LHCN-M2 (cell line): ENCODE results near the gene ANK2. TPM values are rescaled to one million over a fixed set of nuclear protein-coding genes. Genes with fewer than 3 reads are reported as not detected.

Experiments
- DNase-seq: peaks from one replicate; pipeline ENCODE4 v3.0.0-alpha.2; 2012; ENCODE audit warnings: low read depth
- total RNA-seq: library from RNA; depleted of rRNA; stranded (reverse); fragments of >200 nt; gene quantifications from 2 replicates; pipeline ENCODE4 v1.2.3, GENCODE V29; 2014

The ANK2 gene
- total RNA-seq, 1 experiment from 2014 or later = 19.5 TPM

- DNase-seq = no peak
Measured at GRCh38 chr4:113094331-113094730, 44.9 kb downstream of the ANK2 start.

DNA sequence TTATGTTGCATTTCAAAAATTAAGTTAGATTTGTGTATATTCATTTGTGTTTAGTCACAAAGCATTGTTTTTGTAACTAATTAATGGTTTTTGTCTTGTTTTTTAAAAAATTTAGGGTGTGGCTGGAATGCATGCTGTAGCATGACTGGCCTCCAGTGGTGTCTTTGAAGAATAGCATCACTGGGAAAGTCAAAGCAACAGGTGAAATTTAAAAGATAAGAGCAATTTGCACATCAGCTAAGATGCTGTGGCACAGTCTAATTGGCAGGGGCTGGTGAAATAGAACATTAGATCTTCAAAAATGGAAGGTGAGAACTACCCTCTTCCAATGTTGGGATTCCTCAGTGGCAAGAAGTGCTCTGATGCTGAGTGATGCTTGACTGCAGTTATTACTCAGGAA is 45.3 kb downstream of the ANK2 start:
- peak; percentile 18 for DNase-seq

DNA sequence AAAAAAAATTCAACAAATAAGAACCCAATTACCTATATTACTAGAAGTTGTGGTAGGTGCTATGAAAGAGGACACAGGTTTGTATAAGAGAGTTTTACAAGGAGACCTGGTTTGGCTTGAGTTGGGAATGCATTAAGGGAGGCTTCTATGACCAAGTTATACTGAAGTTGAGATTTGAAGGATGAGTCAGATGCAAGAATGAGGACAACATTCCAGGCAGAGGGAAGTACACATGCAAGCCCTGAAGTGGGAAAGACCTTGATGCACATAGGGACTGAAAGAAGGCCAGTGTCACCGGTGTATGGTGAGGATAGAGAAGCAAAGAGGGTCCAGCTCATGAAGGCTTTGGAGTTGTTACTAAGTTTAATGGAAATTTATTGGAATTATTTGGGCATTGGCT is 52.2 kb downstream of the ANK2 start:
- peak; percentile 53 for DNase-seq

GRCh38 chr4:113103556-113103955 is 54.1 kb downstream of the ANK2 start:
- no peak for DNase-seq

DNA sequence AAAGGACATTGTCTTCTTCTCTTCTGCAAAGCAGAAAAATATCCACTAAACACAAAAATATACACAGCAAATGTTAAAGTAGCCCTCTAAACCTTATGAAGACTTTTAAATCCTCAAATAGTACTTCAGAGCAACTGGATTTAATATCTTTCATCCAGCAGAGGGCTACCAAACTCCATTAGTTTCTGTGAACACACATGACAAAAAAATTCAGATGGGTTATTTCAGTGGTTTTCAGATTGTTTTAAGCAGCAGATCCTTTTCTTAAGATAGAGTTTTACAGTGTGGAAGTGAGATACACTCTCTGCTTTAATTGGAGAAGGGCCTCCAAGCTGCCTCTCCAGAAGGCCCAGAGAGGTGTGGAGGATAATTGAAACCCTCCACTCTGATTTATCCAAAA is 56.7 kb downstream of the ANK2 start:
- DNase-seq = peak; percentile 65

DNA sequence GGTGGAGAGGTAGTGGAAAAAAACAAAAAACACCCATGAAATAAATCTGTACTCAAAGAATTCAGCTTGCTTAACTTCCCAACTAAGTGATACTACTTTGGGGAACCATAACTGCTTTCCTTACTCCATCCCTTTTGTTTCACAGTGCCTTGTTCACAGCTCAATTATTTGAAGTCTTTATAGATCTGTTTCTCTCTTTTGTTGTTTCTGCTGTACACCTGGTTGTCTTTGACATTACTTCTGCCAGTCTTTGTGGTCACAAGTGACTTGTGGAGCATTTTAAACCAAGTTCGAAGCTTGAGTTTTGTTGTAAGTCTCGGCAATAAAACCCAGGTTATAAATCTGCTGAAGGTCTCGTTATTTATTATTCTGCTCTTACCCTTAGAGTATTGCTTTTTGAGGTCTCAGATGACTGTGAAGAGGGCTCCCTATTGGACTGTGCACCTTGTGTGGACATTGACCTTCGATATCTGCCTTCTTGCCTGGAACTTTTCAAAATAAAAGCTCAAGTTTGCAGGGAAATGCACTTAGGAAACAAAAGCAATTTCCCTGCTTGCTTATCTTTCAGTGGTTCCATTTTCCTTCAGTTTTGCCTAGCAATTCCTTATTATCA is 59.8 kb downstream of the ANK2 start:
- DNase-seq = no peak

- no peak for DNase-seq
Measured at GRCh38 chr4:113112338-113112978, 63.0 kb downstream of the ANK2 start.

DNA sequence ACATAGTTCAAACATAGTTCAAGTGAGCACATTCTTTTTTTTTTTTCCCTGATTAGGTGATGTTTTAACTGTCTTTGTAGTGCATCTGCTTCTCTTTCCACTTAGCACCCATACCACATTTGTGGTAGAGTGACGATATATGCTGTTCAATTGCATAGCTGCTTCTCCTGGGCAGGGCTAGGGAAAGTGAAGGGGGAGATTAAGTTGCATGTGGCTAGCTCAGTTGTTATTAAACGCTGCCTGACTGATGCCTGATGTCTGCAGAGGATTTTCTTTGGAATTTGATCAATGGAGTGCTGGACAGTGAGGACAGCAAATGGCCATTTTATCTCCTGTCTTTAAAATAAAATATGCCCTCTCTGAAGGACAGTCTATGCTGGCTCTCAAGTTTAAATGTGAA is 63.7 kb downstream of the ANK2 start:
- DNase-seq = peak; percentile 24

- DNase-seq = peak; percentile 64
Measured at GRCh38 chr4:113114884-113115283, 65.4 kb downstream of the ANK2 start.

GRCh38 chr4:113116414-113117357 is 67.2 kb downstream of the ANK2 start:
- DNase-seq = no peak

- no peak for DNase-seq
Measured at GRCh38 chr4:113117358-113117702, 67.9 kb downstream of the ANK2 start.

GRCh38 chr4:113122066-113122465 is 72.6 kb downstream of the ANK2 start:
- DNase-seq = no peak

DNA sequence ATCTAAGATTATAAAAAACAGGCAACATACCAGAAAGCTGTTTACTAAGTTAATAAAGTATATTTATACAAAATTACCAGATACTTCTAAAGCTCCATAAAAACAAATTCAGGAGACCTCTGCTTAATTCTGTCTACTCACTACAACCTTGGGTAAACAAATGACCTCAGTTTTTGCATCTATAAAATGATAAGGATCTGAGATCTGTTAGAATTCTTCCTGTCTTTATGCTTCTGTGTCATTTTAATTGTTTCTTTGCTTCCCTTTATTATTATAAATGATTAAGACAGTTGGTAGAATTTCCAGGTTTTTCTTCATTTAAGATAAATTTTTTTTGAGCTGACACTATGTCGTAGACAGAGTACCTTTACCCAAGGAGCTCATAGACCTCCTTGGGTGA is 76.0 kb downstream of the ANK2 start:
- no peak for DNase-seq

DNA sequence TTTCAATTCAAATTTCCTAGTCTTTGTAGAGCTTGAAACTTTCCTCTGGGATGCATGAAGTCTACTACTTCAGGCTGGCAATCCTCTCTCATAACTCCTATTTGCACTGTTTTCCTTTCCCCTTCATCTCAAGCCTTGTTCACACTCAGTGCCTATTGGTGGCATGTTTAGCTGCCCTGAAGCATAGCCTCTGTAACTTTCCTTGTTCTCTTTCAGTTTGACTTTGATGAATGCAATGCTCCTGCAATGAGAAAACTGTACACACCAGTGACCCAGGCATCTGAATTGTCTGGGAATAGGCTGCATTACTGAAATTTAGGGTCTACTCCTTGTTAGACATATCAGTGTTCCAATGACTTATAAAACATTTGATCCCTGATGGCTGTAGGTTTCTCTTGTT is 81.7 kb downstream of the ANK2 start:
- DNase-seq = no peak

DNA sequence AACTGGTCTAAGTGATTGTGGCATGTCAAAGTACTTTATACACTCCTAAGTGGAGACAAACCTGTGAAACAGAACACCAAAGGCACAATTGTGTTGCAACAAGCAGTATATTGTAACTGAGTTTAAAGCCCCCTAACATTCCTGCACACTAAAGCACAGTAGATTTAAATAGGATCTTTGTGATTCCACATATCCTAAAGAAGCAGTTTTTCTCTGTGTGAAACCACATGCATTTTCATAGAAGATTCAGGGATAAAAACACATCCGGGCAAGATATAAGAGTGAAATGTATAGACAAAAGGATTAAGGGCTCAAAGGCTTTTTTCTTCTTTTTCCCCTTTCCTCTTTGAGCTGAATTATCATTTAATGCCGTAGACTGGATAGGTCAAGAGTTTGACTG is 82.2 kb downstream of the ANK2 start:
- DNase-seq = no peak

- DNase-seq = peak; percentile 93
Measured at GRCh38 chr4:113141901-113142346, 92.5 kb downstream of the ANK2 start.

DNA sequence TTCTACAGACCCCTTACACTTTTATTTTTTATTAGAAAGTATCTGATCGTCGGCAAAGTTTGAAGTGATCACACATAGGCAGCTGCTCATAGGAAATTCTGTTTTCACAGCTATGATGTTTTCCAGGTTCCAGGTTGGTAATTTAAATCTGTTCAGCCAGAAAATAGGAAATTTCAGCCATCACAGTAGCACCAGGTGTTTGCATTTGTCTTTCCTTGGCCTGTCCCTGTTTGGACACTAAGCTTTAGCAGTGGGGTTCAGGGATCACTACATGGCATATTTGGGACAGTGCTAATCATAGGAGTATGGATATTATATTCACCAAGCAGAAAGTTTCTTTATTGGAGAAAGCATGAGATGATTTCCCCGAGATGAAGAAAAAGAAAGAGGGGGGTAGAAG is 92.9 kb downstream of the ANK2 start:
- no peak for DNase-seq

DNA sequence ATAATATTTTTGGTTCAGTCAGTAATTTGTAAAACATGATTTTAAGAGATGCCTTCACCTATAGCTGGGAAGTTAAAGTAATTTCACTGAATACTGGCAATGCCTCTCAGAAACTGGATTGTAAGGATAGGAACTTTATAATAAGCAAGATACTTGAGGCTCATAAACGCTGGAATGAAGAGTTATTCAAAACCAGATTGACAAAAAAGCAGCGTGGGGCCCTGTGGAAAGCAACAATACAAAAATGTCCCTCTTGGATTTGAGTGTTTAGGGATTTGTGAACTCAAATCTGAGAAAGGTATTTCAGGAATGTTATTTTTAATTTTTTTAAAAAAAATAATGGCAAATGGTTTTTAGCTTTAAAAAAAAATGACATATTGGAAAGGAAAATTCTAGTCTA is 94.6 kb downstream of the ANK2 start:
- DNase-seq = no peak

GRCh38 chr4:113145147-113145518 is 95.7 kb downstream of the ANK2 start:
- no peak for DNase-seq

GRCh38 chr4:113145519-113146291 is 96.3 kb downstream of the ANK2 start:
- DNase-seq = peak; percentile 67

GRCh38 chr4:113146876-113147358 is 97.5 kb downstream of the ANK2 start:
- DNase-seq = peak; percentile 50
